GM18517 (cell line): ENCODE data around the gene CX3CL1.
"Not testable (repeated sequence)": the region's sequence is repeated elsewhere in the genome, so short reads cannot be mapped to it uniquely, and the experiment has no call there.

Experiments used
- ATAC-seq: cut with Tn5 transposase; IDR thresholded peaks from one replicate; pipeline ENCODE4 v1.9.1; 2021; ENCODE audit warnings: mild to moderate bottlenecking, moderate library complexity; ENCODE audit not compliant: unreplicated experiment

Gene CX3CL1

DNA sequence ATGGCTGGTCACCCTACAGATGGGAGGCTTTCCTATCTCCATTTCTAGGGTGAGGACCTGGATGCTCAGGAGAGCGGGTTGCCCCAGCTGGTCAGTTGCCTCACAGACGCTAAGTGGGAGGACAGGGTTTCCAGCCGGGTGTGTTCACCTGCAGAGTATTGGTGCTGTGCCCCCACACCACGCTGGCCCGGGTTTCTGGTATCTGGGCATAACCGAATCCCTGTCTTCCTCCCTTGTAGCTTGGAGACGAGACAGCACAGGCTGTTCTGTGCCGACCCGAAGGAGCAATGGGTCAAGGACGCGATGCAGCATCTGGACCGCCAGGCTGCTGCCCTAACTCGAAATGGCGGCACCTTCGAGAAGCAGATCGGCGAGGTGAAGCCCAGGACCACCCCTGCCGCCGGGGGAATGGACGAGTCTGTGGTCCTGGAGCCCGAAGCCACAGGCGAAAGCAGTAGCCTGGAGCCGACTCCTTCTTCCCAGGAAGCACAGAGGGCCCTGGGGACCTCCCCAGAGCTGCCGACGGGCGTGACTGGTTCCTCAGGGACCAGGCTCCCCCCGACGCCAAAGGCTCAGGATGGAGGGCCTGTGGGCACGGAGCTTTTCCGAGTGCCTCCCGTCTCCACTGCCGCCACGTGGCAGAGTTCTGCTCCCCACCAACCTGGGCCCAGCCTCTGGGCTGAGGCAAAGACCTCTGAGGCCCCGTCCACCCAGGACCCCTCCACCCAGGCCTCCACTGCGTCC lies 9.7 kb downstream of the CX3CL1 start:
- ATAC-seq = no peak

DNA sequence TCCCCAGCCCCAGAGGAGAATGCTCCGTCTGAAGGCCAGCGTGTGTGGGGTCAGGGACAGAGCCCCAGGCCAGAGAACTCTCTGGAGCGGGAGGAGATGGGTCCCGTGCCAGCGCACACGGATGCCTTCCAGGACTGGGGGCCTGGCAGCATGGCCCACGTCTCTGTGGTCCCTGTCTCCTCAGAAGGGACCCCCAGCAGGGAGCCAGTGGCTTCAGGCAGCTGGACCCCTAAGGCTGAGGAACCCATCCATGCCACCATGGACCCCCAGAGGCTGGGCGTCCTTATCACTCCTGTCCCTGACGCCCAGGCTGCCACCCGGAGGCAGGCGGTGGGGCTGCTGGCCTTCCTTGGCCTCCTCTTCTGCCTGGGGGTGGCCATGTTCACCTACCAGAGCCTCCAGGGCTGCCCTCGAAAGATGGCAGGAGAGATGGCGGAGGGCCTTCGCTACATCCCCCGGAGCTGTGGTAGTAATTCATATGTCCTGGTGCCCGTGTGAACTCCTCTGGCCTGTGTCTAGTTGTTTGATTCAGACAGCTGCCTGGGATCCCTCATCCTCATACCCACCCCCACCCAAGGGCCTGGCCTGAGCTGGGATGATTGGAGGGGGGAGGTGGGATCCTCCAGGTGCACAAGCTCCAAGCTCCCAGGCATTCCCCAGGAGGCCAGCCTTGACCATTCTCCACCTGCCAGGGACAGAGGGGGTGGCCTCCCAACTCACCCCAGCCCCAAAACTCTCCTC lies 10.4 kb downstream of the CX3CL1 start:
- no peak for ATAC-seq

- no peak for ATAC-seq
Measured at GRCh38 chr16:57383276-57384247, 11.3 kb downstream of the CX3CL1 start.

GRCh38 chr16:57384248-57385070 lies 12.2 kb downstream of the CX3CL1 start:
- ATAC-seq = no peak

- ATAC-seq = no peak
Measured at GRCh38 chr16:57385083-57385482, 12.8 kb downstream of the CX3CL1 start.

- ATAC-seq = no peak
Measured at GRCh38 chr16:57386381-57386951, 14.2 kb downstream of the CX3CL1 start.

- no peak for ATAC-seq
Measured at GRCh38 chr16:57387598-57388354, 15.5 kb downstream of the CX3CL1 start.

- no peak for ATAC-seq
Measured at GRCh38 chr16:57388359-57389086, 16.2 kb downstream of the CX3CL1 start.

GRCh38 chr16:57389087-57389468 lies 16.8 kb downstream of the CX3CL1 start:
- ATAC-seq = no peak

DNA sequence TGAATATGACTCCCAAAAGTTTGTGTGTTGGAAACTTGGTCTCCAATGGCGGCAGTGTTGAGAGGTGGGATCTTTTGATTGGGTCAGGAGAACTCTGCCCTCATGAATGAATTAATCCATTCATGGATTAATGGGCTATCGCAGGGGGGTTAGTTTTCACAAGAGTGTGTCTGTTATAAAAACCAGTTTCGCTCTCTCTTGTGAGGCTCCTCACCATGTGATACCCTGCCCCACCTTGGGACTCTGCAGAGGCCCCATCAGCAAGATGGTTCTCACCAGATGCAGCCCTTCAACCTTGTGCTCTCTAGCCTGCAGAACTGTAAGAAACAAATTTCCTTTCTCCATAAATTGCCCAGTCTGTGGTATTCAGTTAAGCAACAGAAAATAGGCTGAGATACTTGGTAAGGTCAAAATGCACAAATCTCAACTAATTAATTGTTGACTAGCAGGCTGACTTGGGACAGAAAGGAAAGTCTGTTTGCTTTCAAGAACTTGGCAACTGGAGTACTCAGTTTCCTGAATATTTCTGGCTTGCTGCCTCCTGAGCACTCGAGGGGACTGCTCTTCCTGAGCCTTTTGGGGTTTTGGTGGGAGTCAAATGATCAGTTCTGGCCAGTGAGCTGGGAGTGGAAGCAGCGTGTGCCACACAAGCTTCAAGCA lies 18.5 kb downstream of the CX3CL1 start:
- ATAC-seq = no peak

- no peak for ATAC-seq
Measured at GRCh38 chr16:57391300-57391699, 19.0 kb downstream of the CX3CL1 start.

DNA sequence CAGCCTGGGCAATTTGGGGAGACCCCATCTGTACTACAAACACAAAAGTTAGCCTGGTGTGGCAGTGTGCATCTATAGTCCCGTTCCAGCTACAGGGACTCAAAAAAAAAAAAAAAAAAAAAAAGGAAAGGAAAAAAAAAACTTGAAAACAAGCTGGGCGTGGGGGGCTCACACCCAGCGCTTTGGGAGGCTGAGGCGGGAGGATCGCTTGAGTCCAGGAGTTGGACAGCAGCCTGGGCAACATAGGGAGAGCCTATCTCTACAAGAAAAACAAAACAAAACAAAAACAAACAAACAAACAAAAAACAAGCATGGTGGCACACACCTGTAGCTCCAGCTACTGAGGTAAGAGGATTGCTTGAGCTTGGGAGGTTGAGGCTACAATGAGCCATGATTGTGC lies 19.4 kb downstream of the CX3CL1 start:
- ATAC-seq = no peak

DNA sequence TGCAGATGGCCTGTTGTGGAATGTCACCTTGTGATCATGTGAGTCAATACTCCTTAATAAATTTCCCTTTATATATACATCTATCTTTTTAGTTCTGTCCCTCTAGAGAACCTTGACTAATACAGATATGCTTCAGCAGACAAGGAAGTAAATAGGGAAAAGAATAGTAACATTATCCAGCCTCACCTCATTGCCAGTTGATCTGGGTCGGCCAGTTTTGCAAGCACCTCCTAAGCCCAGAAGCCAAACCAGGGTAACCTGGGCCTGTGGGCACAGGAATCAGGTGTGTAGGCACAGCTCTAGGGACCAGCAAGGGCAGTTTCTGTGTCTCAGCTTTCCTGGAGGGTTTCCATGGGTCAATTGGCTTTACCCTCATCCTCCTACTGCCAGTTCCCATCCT lies 20.4 kb downstream of the CX3CL1 start:
- no peak for ATAC-seq

- ATAC-seq = no peak
Measured at GRCh38 chr16:57394444-57394843, 22.2 kb downstream of the CX3CL1 start.

DNA sequence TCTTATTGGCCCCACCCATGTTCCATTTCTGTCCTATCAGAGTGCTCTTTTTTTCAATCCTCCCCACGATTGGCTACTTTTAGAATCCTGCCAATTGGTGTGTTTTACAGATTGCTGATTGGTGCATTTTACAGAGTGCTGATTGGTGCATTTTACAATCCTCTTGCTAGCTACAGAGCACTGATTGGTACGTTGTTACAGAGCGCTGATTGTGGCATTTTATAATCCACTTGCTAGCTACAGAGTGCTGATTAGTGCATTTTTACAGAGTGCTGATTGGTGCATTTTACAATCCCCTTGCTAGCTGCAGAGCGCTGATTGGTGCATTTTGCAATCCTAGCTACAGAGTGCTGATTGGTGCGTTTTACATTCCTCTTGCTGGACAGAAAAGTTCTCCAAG lies 22.7 kb downstream of the CX3CL1 start:
- ATAC-seq = no peak

DNA sequence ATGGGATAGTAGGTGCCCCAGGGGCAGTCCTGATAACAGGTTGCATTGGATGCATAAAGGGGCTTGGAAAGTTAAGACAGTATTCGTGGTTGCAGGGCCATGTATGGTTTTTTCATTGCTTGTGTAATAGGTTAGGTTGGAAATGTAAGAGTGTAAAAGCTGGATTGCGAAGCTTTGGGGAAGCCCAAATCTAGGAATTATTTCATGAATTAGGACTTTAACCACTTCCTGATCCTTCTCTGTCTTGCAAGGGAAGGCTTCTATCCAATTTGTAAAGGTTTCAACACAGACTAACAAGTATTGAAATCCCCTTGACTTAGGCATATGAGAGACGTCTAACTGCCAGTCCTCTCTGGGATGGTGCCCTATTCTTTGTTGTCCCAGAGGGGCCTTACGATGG lies 24.5 kb downstream of the CX3CL1 start:
- ATAC-seq = no peak

DNA sequence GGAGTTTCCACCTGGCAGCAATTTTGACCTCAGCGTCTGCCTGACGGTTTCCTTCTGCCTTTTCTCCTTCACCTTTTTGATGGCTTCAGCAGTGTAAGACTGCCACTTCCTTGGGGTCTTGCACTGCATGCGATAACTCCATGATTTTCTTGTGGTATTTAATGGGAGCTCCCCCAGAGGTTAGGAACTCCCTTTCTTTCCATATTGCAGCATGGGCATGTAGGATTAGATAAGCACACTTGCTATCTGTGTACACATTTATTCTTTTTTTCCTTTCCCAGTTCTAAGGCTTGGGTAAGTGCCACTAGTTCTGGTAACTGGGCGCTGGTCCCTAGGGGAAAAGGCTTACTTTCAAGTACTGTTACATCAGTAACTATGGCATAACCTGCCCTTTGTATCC lies 25.2 kb downstream of the CX3CL1 start:
- ATAC-seq = not testable (repeated sequence)

DNA sequence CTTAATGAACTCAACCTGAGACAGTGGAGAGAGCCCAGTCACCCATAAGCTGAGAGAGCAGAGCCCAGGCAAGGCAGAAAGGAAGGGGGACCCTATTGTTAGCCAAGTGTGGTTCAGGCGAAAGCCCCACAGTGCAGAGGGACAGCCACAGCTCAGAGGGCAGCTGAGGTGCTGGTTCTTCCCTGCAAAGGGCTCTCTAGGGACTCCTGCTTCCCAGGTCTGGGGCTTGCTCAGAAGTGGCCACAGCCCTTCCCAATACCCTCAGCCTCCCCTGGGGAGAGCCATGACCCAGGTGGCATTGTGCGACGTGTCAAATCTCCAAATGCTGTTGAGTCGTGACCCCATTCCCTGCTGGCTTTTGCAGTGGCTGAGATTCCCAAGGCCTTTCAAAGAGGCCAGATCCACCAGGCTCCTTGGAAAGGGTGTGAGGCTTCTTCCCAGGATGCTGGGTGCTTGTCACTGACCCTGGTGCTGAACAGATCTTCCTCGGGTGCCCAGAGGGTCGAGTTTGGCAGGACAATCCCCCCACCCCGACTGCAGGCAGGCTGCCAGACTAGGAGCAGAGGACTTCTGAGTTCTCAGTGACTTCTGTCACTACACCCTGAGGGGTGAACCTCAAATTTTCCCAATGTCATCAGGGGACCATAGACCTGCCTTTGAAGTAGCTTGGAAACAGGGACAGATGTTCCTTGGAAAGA lies 29.8 kb downstream of the CX3CL1 start:
- no peak for ATAC-seq
